Measurements from ENCODE around the gene CCL18.

GRCh38 chr17:36105781-36106492 is 41.9 kb downstream of the CCL18 start:
- no peak for TF ChIP-seq CTCF (IDR thresholded peaks at IDR 0.05)
- TF ChIP-seq POLR2A (IDR thresholded peaks at IDR 0.05), result no peak
- no peak for TF ChIP-seq POLR2AphosphoS5 (IDR thresholded peaks at IDR 0.05)
- no peak for TF ChIP-seq EP300 (IDR thresholded peaks at IDR 0.05)
